BJ (cell line): Measurements from ENCODE around the gene CD300A. TPM values are rescaled to one million over a fixed set of nuclear protein-coding genes. Genes with fewer than 3 reads are reported as not detected.

Source experiments
- CTCF ChIA-PET: fragments of 350-600 bp; formaldehyde crosslinking; extraction: SDS; loops from one replicate; lab custom pipeline; 2021; ENCODE audit warnings: antibody characterized with exemption, inconsistent platforms; lab: Yijun Ruan, JAX
- POLR2A ChIA-PET: fragments of 300-600 bp; sonication (Branson Sonifier 250); formaldehyde crosslinking; extraction: SDS; loops from one replicate; lab custom pipeline; 2021; ENCODE audit warnings: antibody characterized with exemption; lab: Charles Lee
- DNase-seq: peaks from one replicate; pipeline ENCODE4 v3.0.0-alpha.2; 2011; ENCODE audit warnings: low read depth
- H3K27me3 ChIP-seq: 2 replicates; pipeline ENCODE4 v1.6.0; 2011; ENCODE audit warnings: low read length; ENCODE audit not compliant: control insufficient read depth, insufficient read depth
- H3K36me3 ChIP-seq: 2 replicates; pipeline ENCODE4 v1.5.1; 2011; ENCODE audit warnings: low read length; ENCODE audit not compliant: control insufficient read depth, insufficient read depth
- H3K4me3 ChIP-seq: 2 replicates; pipeline ENCODE4 v1.5.1; 2011; ENCODE audit warnings: low read depth, mild to moderate bottlenecking, control low read depth, low read length
- CTCF ChIP-seq: IDR thresholded peaks from 2 replicates; pipeline ENCODE4 v1.5.1; 2011; ENCODE audit warnings: low read depth, mild to moderate bottlenecking, control low read depth, inconsistent platforms, low read length, moderate library complexity; ENCODE audit not compliant: insufficient read depth
- polyA plus RNA-seq: library from polyadenylated mRNA; depleted of rRNA; stranded (reverse); fragments of >200 nt; gene quantifications from 2 replicates; pipeline ENCODE4 v1.2.3, GENCODE V29; 2011

Gene CD300A
- polyA plus RNA-seq, 1 experiment: not detected

- no peak overlapping the region for H3K4me3 ChIP-seq
- ChIA-PET POLR2A (no interaction called here), CTCF (interaction anchor here (1.5 to 7.6 kb wide), 3 partner anchors 38 to 93 kb away, joined by 4 to 94 read pairs (median 8); partner anchors contain the start of gene GPR142)
- no peaks in the 10 kb centered on the region for H3K36me3 ChIP-seq
- no peak for TF ChIP-seq CTCF
- DNase-seq: no peak
- no peaks in the 10 kb centered on the region; the same call in 1 of the 2 replicates for H3K27me3 ChIP-seq
Measured at GRCh38 chr17:74455821-74456220, 10.6 kb upstream of the CD300A start.

GRCh38 chr17:74457146-74457819, 9.2 kb upstream of the CD300A start:
- no peaks in the 10 kb centered on the region; the same call in 1 of the 2 replicates for H3K27me3 ChIP-seq
- ChIA-PET CTCF (interaction anchor here (0.7 to 7.6 kb wide), 25 partner anchors 9 to 258 kb away, joined by 3 to 94 read pairs (median 4); partner anchors contain the start of gene GPR142), POLR2A (no interaction called here)
- H3K4me3 ChIP-seq: no peak overlapping the region
- H3K36me3 ChIP-seq: no peaks in the 10 kb centered on the region
- no peak for DNase-seq
- TF ChIP-seq CTCF: peak; percentile 94

- ChIA-PET POLR2A (no interaction called here), CTCF (interaction anchor here (0.7 to 7.6 kb wide), 21 partner anchors 8 to 258 kb away, joined by 3 to 94 read pairs (median 4); partner anchors contain the start of gene GPR142)
- no peaks in the 10 kb centered on the region for H3K36me3 ChIP-seq
- no peak for DNase-seq
- H3K4me3 ChIP-seq: no peak overlapping the region
- no peaks in the 10 kb centered on the region; the same call in 1 of the 2 replicates for H3K27me3 ChIP-seq
- no peak for TF ChIP-seq CTCF
Measured at GRCh38 chr17:74457820-74458166, 8.6 kb upstream of the CD300A start.

GRCh38 chr17:74458835-74459234, 7.6 kb upstream of the CD300A start:
- no peak for DNase-seq
- H3K36me3 ChIP-seq: no peaks in the 10 kb centered on the region
- no peak for TF ChIP-seq CTCF
- ChIA-PET POLR2A (no interaction called here), CTCF (interaction anchor here (1.0 to 7.6 kb wide), 6 partner anchors 9 to 90 kb away, joined by 3 to 94 read pairs (median 6); partner anchors contain the start of gene GPR142)
- no peak overlapping the region for H3K4me3 ChIP-seq
- no peaks in the 10 kb centered on the region; the same call in 1 of the 2 replicates for H3K27me3 ChIP-seq

GRCh38 chr17:74459622-74460021, 6.8 kb upstream of the CD300A start:
- no peak overlapping the region for H3K4me3 ChIP-seq
- H3K36me3 ChIP-seq: no peaks in the 10 kb centered on the region
- H3K27me3 ChIP-seq: no peaks in the 10 kb centered on the region; the same call in 1 of the 2 replicates
- TF ChIP-seq CTCF: no peak
- POLR2A ChIA-PET: no interaction called here
- no peak for DNase-seq
- CTCF ChIA-PET: interaction anchor here (7.6 kb wide), 1 partner anchor 91 kb away, joined by 94 read pairs; the partner anchor contains the start of gene GPR142
